HFFc6 (cell line): ENCODE results near the gene IL31RA. TPM values are rescaled to one million over a fixed set of nuclear protein-coding genes. Genes with fewer than 3 reads are reported as not detected.
"Not testable (repeated sequence)": the region's sequence is repeated elsewhere in the genome, so short reads cannot be mapped to it uniquely, and the experiment has no call there.

Source experiments
- DNase-seq: peaks from one replicate; pipeline ENCODE4 v3.0.0-alpha.2; 2018
- H3K27ac Mint-ChIP-seq: 2 replicates; pipeline ENCODE4 v1.8.0; 2020; ENCODE audit warnings: mild to moderate bottlenecking, mixed read lengths
- H3K27me3 Mint-ChIP-seq: 2 replicates; pipeline ENCODE4 v1.8.0; 2021; ENCODE audit warnings: mild to moderate bottlenecking, moderate library complexity, mixed read lengths; ENCODE audit not compliant: insufficient read depth
- H3K36me3 Mint-ChIP-seq: 2 replicates; pipeline ENCODE4 v1.8.0; 2021; ENCODE audit warnings: low read depth, mixed read lengths
- H3K4me1 Mint-ChIP-seq: 2 replicates; pipeline ENCODE4 v1.8.0; 2020; ENCODE audit warnings: low read depth, mixed read lengths
- H3K4me3 Mint-ChIP-seq: 2 replicates; pipeline ENCODE4 v1.8.0; 2020; ENCODE audit warnings: mild to moderate bottlenecking, moderate library complexity, mixed read lengths
- H3K9me3 Mint-ChIP-seq: 2 replicates; pipeline ENCODE4 v1.8.0; 2020; ENCODE audit warnings: mild to moderate bottlenecking, mixed read lengths
- long read RNA-seq: library from polyadenylated mRNA; unstranded; transcript quantifications from one replicate; pipeline ENCODE4 v2.0.0, GENCODE V29; 2019
- total RNA-seq, 6 experiments: library from RNA; stranded (reverse); fragmentation: NEBNext Ultra II Directional; extraction: Animal tissue kit (Norgen Biotek cat#: 25700); gene quantifications; 2 replicates in 1 of 6; 3 replicates in 5 of 6; pipeline ENCODE4 v1.2.3, GENCODE V29; 2021
- TF ChIP-seq, protein P1 (sequence below): fragments of 200-600 bp; sonication (generic); IDR thresholded peaks from 2 replicates; pipeline ENCODE4 v1.5.0; 2021; ENCODE audit warnings: antibody characterized with exemption, mild to moderate bottlenecking

Gene IL31RA
- total RNA-seq, result under 1 TPM in 4 of 6 experiments, not detected in 2; 0.12 to 0.26 (median 0.19) TPM
- long read RNA-seq, result 0 reads

DNA sequence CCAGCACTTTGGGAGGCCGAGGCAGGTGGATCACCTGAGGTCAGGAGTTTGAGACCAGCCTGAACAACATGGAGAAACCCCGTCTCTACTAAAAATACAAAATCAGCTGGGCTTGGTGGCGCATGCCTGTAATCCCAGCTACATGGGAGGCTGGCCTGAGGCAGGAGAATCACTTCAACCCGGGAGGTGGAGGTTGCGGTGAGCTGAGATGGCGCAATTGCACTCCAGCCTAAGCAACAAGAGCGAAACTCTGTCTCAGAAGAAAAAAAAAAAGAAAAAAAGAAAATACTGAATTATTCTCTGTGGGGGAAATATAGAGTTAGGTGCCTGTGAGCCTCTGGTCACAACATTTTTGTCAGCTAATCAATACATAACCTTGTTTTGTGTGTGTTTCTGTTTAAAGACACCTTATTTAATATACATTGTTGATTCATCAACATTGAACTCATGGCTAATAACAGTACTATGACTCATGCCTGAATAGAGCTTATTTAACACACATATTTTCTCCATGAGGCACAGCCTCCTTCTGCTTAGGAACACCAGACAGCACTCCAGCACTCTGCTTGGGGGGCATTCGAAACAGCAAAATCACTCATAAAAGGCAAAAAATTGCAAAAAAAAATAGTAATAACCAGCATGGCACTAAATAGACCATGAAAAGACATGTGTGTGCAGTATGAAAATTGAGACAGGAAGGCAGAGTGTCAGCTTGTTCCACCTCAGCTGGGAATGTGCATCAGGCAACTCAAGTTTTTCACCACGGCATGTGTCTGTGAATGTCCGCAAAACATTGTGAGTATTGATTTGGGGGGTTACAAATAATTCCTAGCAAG is at the start of gene IL31RA:
Gene IL31RA (plus strand): TSS at position 519 of the 836 bp plus-strand sequence. CDS start 214 bp downstream, at position 733.
- Mint-ChIP-seq H3K27ac (peak within 1 kb of the TSS; percentile 76), H3K4me1 (peaks cover 71% of the 10 kb centered on the region), H3K9me3 (no peaks in the 10 kb centered on the region), H3K4me3 (peak within 1 kb of the TSS; percentile 68), H3K36me3 (no peaks in the 10 kb centered on the region), H3K27me3 (0 out of 2 replicates have a peak, but pooled peaks cover 2% of the 10 kb centered on the region)
- TF ChIP-seq, protein P1, sequence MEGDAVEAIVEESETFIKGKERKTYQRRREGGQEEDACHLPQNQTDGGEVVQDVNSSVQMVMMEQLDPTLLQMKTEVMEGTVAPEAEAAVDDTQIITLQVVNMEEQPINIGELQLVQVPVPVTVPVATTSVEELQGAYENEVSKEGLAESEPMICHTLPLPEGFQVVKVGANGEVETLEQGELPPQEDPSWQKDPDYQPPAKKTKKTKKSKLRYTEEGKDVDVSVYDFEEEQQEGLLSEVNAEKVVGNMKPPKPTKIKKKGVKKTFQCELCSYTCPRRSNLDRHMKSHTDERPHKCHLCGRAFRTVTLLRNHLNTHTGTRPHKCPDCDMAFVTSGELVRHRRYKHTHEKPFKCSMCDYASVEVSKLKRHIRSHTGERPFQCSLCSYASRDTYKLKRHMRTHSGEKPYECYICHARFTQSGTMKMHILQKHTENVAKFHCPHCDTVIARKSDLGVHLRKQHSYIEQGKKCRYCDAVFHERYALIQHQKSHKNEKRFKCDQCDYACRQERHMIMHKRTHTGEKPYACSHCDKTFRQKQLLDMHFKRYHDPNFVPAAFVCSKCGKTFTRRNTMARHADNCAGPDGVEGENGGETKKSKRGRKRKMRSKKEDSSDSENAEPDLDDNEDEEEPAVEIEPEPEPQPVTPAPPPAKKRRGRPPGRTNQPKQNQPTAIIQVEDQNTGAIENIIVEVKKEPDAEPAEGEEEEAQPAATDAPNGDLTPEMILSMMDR, result no peak
- peak; percentile 86 for DNase-seq

DNA sequence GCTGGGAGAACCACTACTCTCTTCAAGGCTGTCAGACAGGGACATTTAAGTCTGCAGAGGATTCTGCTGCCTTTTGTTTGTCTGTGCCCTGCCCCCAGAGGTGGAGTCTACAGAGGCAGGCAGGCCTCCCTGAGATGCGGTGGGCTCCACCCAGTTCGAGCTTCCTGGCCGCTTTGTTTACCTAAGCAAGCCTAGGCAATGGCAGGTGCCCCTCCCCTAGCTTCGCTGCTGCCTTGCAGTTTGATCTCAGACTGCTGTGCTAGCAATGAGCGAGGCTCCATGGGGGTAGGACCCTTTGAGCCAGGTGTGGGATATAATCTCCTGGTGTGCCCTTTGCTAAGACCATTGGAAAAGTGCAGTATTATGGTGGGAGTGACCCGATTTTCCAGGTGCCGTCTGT is 42.3 kb upstream of the IL31RA start:
- peaks cover 16% of the 10 kb centered on the region for H3K9me3 Mint-ChIP-seq
- H3K4me1 Mint-ChIP-seq, H3K4me3 Mint-ChIP-seq, H3K36me3 Mint-ChIP-seq, H3K27ac Mint-ChIP-seq, DNase-seq: not testable (repeated sequence)
- H3K27me3 Mint-ChIP-seq, result peaks cover 26% of the 10 kb centered on the region

DNA sequence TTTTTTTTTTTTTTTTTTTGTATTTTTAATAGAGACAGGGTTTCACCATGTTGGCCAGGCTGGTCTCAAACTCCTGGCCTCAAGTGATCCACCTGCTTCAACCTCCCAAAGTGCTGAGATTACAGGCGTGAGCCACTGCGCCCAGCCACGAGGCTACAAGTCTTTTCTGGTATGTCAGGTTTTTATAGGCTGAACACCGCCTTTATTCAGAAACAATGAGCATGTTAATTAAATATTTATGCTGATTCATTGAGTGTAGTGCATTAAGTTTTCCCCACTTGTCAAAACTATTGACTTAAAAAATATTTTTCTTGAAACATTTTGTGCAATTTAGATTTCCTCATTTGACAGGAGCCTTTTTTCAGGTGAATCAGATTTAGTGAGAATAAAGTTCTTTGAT is 35.2 kb upstream of the IL31RA start:
- peaks cover 10% of the 10 kb centered on the region for H3K27me3 Mint-ChIP-seq
- not testable (repeated sequence) for H3K36me3 Mint-ChIP-seq, H3K9me3 Mint-ChIP-seq, DNase-seq, H3K4me1 Mint-ChIP-seq, H3K27ac Mint-ChIP-seq, H3K4me3 Mint-ChIP-seq

DNA sequence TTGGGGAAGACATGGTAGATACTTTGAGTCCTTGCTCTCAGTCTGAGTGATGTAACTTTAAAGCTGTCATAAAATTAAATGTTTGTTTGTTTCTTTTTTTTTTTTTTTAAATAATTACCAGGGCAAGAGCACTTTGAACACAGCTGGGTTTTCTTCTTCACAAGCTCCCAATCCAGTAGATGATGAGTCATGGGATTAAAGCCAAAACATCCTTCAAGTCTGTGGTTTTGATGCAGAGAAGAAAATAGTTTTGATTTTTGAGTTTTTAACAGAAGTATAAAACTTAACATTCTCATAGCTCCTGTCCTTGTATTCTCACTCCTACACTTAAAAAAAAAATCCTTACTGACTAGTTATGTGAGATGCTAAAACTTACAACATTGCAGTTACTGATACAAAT is 34.8 kb upstream of the IL31RA start:
- no peaks in the 10 kb centered on the region for H3K36me3 Mint-ChIP-seq
- peak; percentile 60 for DNase-seq
- H3K27me3 Mint-ChIP-seq, result peaks cover 13% of the 10 kb centered on the region
- no peak overlapping the region for H3K4me3 Mint-ChIP-seq
- TF ChIP-seq, protein P1, result no peak
- peaks cover 8% of the 10 kb centered on the region for H3K4me1 Mint-ChIP-seq
- H3K27ac Mint-ChIP-seq, result no peak overlapping the region
- no peaks in the 10 kb centered on the region for H3K9me3 Mint-ChIP-seq

DNA sequence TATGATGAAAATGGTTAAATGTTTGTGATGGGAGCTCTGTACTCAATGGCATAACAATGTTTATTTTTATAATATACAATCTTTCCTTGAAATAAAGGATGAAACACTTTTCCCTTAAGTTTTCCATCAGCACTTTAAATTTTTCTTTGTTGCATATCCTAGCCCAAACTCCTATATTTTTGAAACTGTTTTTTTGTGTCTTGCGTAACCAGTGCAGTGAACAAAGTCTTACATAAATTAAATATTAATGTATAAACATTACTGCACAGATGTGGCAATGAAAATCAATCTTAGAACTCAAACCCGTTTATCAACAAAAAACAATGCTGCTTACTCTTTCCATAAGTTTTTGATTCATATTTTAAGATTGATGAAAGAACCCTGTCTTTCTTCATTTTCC is 34.1 kb upstream of the IL31RA start:
- TF ChIP-seq, protein P1, result no peak
- no peaks in the 10 kb centered on the region for H3K36me3 Mint-ChIP-seq
- DNase-seq, result no peak
- peaks cover 17% of the 10 kb centered on the region for H3K27me3 Mint-ChIP-seq
- H3K27ac Mint-ChIP-seq, result no peak overlapping the region
- H3K4me3 Mint-ChIP-seq, result no peak overlapping the region
- peaks cover 8% of the 10 kb centered on the region for H3K4me1 Mint-ChIP-seq
- H3K9me3 Mint-ChIP-seq, result no peaks in the 10 kb centered on the region

DNA sequence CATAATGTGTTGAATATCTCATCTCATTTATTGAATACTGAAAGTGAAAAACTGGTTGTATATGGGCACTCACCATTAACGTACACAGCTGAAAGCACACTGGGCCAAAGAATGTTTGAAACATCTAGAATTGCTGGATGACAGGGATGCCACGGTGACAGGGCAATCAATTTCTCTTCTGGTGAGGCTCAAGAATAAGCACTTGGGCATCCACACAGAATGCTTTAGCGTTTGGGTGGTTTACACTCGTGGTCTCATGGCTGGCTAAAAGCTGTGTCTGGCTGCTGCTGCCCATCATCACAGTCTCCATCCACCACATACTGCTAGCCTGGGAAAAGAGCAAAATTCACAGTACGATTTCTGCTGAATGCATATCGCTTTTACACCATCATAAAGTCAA is 30.7 kb upstream of the IL31RA start:
- Mint-ChIP-seq H3K27ac (no peak overlapping the region), H3K36me3 (no peaks in the 10 kb centered on the region), H3K9me3 (no peaks in the 10 kb centered on the region), H3K4me1 (peaks cover 8% of the 10 kb centered on the region), H3K27me3 (peaks cover 33% of the 10 kb centered on the region), H3K4me3 (no peak overlapping the region)
- no peak for DNase-seq
- TF ChIP-seq, protein P1, result no peak
